ENCODE results near the gene EDNRA.

Gene EDNRA

DNA sequence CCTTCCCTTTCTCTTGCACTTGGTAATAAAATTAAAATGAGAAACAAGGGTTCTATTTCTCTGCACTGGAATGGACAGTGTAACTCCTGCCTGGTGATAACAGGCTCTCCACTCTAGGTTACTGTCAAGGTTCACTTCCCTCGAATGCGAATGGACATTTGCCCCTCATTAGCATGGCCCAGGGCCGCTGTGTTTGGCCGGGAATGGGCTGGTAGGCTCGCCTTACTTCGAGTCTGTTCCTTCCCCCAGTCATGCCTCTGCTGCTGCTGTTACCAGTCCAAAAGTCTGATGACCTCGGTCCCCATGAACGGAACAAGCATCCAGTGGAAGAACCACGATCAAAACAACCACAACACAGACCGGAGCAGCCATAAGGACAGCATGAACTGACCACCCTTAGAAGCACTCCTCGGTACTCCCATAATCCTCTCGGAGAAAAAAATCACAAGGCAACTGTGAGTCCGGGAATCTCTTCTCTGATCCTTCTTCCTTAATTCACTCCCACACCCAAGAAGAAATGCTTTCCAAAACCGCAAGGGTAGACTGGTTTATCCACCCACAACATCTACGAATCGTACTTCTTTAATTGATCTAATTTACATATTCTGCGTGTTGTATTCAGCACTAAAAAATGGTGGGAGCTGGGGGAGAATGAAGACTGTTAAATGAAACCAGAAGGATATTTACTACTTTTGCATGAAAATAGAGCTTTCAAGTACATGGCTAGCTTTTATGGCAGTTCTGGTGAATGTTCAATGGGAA, 61.5 kb downstream of the EDNRA start:
- no peak for TF ChIP-seq CTCF (IDR thresholded peaks at IDR 0.05; ENCODE audit: extremely low read depth, insufficient read depth, missing control alignments)
- in situ Hi-C loops (cut with MboI; ENCODE audit: low pct_unique_long_range_greater_than_20kb, low sequenced_read_pairs, unreplicated experiment): no loop called here
- DNase-seq (ENCODE audit: low spot score): no peak

GRCh38 chr4:147543034-147543433, 62.1 kb downstream of the EDNRA start:
- in situ Hi-C loops (cut with MboI; ENCODE audit: low pct_unique_long_range_greater_than_20kb, low sequenced_read_pairs, unreplicated experiment): no loop called here
- TF ChIP-seq CTCF (IDR thresholded peaks at IDR 0.05; ENCODE audit: extremely low read depth, insufficient read depth, missing control alignments): no peak
- no peak for DNase-seq (ENCODE audit: low spot score)

DNA sequence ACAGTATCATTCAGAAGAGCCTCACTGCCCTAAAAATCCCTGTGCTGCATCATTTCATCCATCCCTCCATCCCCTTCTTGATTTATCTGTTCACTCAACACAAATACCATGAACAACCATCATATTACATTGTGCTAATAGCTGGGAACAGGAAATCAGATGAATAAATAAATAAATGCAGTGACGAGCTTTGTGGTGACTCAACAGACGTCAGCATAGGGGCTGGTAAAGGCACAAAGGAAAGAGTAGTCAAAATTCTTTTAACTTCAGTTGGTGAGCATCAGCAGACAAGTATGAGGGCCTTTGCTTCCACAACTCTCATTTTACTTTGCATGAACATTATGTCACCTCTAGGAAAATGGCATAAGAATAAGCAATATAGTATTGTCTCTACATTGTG, 65.5 kb downstream of the EDNRA start:
- TF ChIP-seq CTCF (IDR thresholded peaks at IDR 0.05; ENCODE audit: extremely low read depth, insufficient read depth, missing control alignments): no peak
- in situ Hi-C loops (cut with MboI; ENCODE audit: low pct_unique_long_range_greater_than_20kb, low sequenced_read_pairs, unreplicated experiment): no loop called here
- no peak for DNase-seq (ENCODE audit: low spot score)

DNA sequence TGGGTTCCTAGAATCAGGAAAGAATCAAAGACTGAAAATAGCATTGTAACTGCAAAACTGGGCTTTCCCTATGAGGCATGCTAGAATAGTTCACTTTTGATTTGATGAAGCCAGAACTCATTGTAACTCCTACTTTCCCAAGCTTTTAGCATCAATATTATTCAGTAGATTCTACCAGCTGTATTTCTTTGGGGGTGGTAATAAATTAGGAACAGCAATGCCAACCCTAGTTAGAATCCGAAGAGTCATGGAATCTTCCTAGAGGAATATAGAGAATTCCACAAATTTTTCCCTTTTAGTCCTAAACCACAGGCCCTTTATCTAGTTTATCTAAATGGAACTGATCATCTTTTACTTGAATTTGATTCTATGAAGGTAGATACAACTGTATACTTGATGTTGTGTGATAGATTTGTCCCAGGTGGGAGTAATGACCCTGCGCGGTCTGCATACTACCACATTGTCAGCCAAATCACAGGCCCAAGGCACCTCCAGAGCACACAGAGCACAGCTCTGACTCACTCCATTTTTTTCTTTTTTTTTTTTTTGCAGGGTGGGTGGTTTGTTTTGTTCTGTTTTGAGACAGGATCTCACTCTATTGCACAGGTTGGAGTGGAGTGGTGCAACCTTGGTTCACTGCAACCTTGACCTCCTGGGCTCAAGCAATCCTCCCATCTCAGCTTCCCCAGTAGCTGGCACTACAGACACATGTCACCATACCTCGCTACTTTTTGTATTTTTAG, 66.6 kb downstream of the EDNRA start:
- peak; percentile 9 for DNase-seq (ENCODE audit: low spot score)
- no peak for TF ChIP-seq CTCF (IDR thresholded peaks at IDR 0.05; ENCODE audit: extremely low read depth, insufficient read depth, missing control alignments)
- in situ Hi-C loops (cut with MboI; ENCODE audit: low pct_unique_long_range_greater_than_20kb, low sequenced_read_pairs, unreplicated experiment): no loop called here

GRCh38 chr4:147548256-147548655, 67.4 kb downstream of the EDNRA start:
- in situ Hi-C loops (cut with MboI; ENCODE audit: low pct_unique_long_range_greater_than_20kb, low sequenced_read_pairs, unreplicated experiment): no loop called here
- no peak for TF ChIP-seq CTCF (IDR thresholded peaks at IDR 0.05; ENCODE audit: extremely low read depth, insufficient read depth, missing control alignments)
- DNase-seq (ENCODE audit: low spot score): no peak

DNA sequence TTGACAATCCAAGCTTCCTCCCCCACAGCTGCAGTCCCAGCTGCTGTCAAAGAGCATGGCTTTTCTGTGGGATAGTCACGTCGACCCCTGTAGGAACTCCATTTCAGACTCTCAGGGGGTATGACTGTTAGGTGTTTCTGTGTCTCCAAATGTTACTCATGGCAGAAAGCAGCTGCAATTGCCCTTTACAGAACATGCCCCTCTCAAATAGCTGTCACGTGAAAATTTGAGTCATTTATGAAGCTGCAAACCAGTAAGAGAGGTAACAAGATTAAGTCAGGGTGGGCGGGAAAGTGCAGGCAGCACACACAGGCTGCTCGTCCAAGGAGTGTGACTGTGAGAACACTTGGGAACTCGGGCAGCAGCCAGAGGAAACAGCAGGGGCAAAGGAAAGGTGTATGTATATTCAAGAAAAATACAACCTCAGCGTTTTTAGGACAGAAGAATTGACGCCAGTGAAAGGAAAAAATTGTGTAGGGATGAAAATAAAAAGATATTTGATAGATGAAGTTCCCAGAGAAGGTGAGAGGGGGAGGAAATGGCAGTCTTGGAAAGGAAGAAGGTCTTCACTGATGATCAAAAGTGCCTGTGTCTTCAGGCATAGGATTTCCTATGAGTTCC, 69.8 kb downstream of the EDNRA start:
- no peak for TF ChIP-seq CTCF (IDR thresholded peaks at IDR 0.05; ENCODE audit: extremely low read depth, insufficient read depth, missing control alignments)
- in situ Hi-C loops (cut with MboI; ENCODE audit: low pct_unique_long_range_greater_than_20kb, low sequenced_read_pairs, unreplicated experiment): no loop called here
- DNase-seq (ENCODE audit: low spot score): peak; percentile 38
